ENCODE results near the gene TRIM23.
A peak's percentile ranks its signal among the peaks of the same experiment; 100 is the strongest.

Gene TRIM23

GRCh38 chr5:65566505-65566904 lies 57.6 kb downstream of the TRIM23 start:
- DNase-seq (ENCODE audit: low read depth in 3 of 3, low spot score in 1 of 3): no peak

DNA sequence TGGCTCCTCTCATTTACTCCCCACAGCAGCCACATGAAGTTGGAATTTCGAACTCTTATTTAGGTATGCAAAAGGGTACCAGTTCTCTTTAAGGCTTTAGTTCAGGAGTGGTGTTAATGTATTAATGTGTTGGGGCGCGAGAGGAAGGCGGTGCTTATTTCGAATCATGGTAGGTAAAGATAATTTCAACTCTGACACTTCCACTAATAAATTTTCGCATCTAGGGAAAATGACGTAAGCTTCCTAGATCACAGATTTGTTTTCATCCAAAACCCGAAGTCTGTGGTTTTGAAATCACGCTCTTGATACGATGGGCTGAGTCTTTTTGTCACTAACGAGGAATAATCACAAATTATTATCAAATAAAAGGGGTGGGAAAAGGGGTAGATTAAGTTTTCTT lies 60.4 kb downstream of the TRIM23 start:
- DNase-seq (ENCODE audit: low read depth in 3 of 3, low spot score in 1 of 3): no peak

DNA sequence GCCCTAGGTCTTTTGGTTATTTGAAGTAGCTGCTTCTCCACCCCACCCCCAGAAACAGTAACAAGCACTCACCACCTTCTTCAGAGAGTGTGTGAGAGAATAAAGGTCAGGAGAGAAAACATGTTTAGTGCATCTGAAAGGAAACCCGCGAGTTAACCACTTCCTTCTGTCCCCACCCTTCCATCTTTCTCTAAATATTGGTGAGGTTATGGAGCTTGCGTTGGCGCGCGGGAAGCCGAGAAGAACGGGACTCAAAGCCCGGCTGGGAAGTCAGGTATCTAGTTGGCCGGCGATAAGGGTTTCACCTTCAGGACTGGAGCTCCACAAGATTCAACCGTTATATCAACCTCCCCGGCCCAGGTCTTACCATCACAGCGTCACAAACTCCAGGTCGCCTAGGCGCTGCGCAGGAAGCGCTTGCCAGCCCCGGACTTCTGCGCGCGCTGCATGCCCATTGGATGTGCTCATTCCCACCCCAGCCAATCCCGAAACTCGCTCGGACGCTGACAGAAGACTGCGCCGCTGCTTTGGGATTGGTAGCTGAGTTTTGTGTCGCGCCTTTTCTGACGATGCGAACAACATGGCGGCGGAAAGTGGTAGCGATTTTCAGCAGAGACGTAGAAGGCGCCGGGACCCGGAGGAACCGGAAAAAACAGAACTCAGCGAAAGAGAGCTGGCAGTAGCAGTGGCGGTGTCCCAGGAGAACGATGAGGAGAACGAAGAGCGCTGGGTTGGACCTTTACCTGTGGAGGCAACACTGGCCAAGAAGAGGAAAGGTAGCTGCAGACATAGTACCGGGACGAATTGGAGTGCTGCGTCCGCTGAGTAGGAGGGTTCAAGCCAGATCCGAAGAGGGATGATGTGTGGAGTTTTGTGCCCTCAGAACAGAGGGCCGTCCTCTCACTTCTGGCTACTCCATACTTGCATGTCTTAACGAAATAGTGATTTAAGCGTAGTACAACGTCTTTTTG lies 61.1 kb downstream of the TRIM23 start, which contains the start of the genes CENPK and PPWD1:
Gene CENPK (minus strand): TSS at position 438 of the 971 bp plus-strand sequence. CDS start 8,261 bp downstream, outside the sequence.
Gene PPWD1 (plus strand): TSS at position 566 of the 971 bp plus-strand sequence. CDS start 15 bp downstream, at position 581.
- DNase-seq (ENCODE audit: low read depth in 3 of 3, low spot score in 1 of 3): peak; percentile 78 to 87 (median 81)

- DNase-seq (ENCODE audit: low read depth in 3 of 3, low spot score in 1 of 3): no peak
Observed at GRCh38 chr5:65556718-65557117, 67.4 kb downstream of the TRIM23 start.

DNA sequence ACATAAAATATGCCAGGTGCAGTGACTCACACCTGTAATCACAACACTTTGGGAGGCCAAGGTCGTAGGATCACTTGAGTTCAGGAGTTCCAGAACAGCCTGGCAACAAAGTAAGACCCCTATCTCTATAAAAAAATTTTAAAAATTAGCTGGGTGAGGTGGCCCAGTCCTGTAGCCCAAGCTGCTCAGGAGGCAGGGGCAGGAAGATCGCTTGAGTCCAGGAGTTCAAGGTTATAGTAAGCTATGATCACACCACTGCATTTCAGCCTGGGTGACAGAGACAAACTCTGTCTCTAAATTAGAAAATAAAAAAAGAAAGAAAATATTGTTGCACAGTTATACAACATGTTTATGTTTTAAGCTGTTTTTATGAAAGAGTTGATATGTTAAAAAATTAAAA lies 68.0 kb downstream of the TRIM23 start:
- no peak for DNase-seq (ENCODE audit: low read depth in 3 of 3, low spot score in 1 of 3)

DNA sequence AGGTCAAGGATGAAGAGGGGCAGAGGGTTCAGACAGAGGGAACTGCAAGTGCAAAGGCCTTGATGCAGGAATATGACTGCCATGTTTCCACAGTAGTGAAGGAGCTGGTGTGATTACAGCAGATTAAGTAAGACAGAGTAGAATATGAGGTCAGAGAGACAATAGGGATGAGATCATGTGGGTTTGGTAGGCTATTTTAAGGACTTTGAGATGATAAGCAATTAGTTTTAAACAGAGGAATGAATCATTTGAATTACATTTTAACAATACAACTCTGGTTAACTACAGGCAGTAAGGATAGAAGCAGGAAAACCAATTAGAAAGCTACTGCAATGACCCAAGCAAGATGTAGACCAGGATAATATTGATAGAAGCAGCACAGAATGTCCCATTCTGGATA lies 68.8 kb downstream of the TRIM23 start:
- no peak for DNase-seq (ENCODE audit: low read depth in 3 of 3, low spot score in 1 of 3)

DNA sequence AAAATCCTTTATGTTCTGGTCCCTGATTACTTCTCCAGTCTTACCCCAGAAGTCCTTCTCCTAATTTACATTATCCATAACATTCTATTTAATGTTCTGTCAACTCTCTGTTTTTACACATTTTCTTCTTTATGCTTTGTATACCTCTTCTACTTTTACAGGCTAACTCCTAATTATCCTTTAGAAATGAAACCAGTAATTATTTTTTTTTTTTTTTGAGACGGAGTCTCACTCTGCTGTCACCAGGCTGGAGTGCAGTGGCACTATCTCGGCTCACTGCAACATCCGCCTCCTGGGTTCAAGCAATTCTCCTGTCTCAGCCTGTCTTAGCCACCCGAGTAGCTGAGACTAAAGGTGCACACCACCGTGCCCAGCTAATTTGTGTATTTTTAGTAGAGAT lies 70.2 kb downstream of the TRIM23 start:
- DNase-seq (ENCODE audit: low read depth in 3 of 3, low spot score in 1 of 3): no peak

GRCh38 chr5:65548281-65548680 lies 75.9 kb downstream of the TRIM23 start:
- no peak for DNase-seq (ENCODE audit: low read depth in 3 of 3, low spot score in 1 of 3)

DNA sequence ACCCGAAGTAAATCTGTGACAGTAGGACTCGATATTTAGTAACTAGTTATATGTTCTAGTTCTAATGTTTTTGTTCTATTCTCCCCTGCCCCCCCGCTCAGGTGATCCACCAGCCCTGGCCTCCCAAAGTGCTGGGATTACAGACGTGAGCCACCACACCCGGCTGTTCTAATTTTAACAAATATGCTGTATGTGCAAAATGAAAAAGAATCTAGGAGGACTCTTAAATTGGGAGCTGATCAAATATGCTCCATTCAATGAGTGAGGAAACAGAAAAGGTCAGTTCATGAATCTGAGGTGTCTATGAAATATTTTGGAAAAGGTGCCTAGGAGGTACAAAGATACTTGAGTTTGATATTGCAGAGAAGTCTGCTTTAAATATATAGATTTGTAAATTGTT lies 78.0 kb downstream of the TRIM23 start:
- DNase-seq (ENCODE audit: low read depth in 3 of 3, low spot score in 1 of 3): no peak

DNA sequence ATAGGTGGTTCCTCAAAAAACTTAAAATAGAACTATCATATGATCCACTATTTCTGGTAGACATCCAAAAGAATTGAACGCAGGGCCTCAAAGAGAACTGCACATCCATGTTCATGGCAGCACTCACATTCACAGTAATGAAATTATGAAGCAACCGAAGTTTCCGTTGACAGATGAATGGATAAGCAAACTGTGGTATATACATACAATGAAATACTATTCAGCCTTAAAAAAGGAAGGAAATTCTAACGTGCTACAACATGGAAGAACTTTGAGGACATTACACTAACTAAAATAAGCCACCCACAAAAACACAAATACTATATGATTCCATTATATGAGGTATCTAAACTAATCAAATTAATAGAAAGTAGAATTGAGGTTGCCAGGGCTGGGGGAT lies 79.7 kb downstream of the TRIM23 start:
- DNase-seq (ENCODE audit: low read depth in 3 of 3, low spot score in 1 of 3): no peak

GRCh38 chr5:65539827-65540226 lies 84.3 kb downstream of the TRIM23 start:
- no peak for DNase-seq (ENCODE audit: low read depth in 3 of 3, low spot score in 1 of 3)

All from stimulated activated CD4-positive, alpha-beta T cell treated with anti-CD3 and anti-CD28 coated beads, TNF-alpha, amount 100 ng/mL, for 1 hour (primary cell).